ENCODE results near the gene ZNF578.
"Not testable (repeated sequence)": the region's sequence is repeated elsewhere in the genome, so short reads cannot be mapped to it uniquely, and the experiment has no call there.

ZNF578 gene

GRCh38 chr19:52451241-52451640 lies 2.1 kb upstream of the ZNF578 start:
- in situ Hi-C loops (cut with HindIII; ENCODE audit: low sequenced_read_pairs): no loop called here

GRCh38 chr19:52464798-52465470 lies 11.6 kb downstream of the ZNF578 start:
- no peak for TF ChIP-seq CTCF (IDR thresholded peaks at IDR 0.05; ENCODE audit: low read depth, low read length)
- DNase-seq (ENCODE audit: low read depth, low spot score): no peak
- in situ Hi-C loops (cut with HindIII; ENCODE audit: low sequenced_read_pairs): no loop called here
- no peak overlapping the region for H3K4me3 ChIP-seq (ENCODE audit: low read depth, low read length)

More at GRCh38 chr19:52451241-52451640, 2.1 kb upstream of the ZNF578 start:
- H3K4me3 ChIP-seq (ENCODE audit: low read depth, low read length): no peak overlapping the region
- no peak for DNase-seq (ENCODE audit: low read depth, low spot score)
- TF ChIP-seq CTCF (IDR thresholded peaks at IDR 0.05; ENCODE audit: low read depth, low read length): no peak

GRCh38 chr19:52473655-52474350 lies 20.4 kb downstream of the ZNF578 start:
- in situ Hi-C loops (cut with HindIII; ENCODE audit: low sequenced_read_pairs): no loop called here
- no peak overlapping the region for H3K4me3 ChIP-seq (ENCODE audit: low read depth, low read length)
- no peak for DNase-seq (ENCODE audit: low read depth, low spot score)
- TF ChIP-seq CTCF (IDR thresholded peaks at IDR 0.05; ENCODE audit: low read depth, low read length): no peak

GRCh38 chr19:52474351-52475127 lies 21.2 kb downstream of the ZNF578 start:
- H3K4me3 ChIP-seq (ENCODE audit: low read depth, low read length): no peak overlapping the region
- TF ChIP-seq CTCF (IDR thresholded peaks at IDR 0.05; ENCODE audit: low read depth, low read length): no peak
- DNase-seq (ENCODE audit: low read depth, low spot score): no peak
- in situ Hi-C loops (cut with HindIII; ENCODE audit: low sequenced_read_pairs): no loop called here

- in situ Hi-C loops (cut with HindIII; ENCODE audit: low sequenced_read_pairs); H3K4me3 ChIP-seq (ENCODE audit: low read depth, low read length); DNase-seq (ENCODE audit: low read depth, low spot score): not testable (repeated sequence)
These were observed 30.9 kb downstream of the ZNF578 start for GRCh38 chr19:52484111-52484743.

GRCh38 chr19:52485064-52485463 lies 31.7 kb downstream of the ZNF578 start:
- in situ Hi-C loops (cut with HindIII; ENCODE audit: low sequenced_read_pairs); DNase-seq (ENCODE audit: low read depth, low spot score); H3K4me3 ChIP-seq (ENCODE audit: low read depth, low read length): not testable (repeated sequence)

GRCh38 chr19:52485561-52486240 lies 32.3 kb downstream of the ZNF578 start:
- in situ Hi-C loops (cut with HindIII; ENCODE audit: low sequenced_read_pairs); H3K4me3 ChIP-seq (ENCODE audit: low read depth, low read length); DNase-seq (ENCODE audit: low read depth, low spot score): not testable (repeated sequence)
